LoVo (cell line): Measurements from ENCODE around the gene BOC.
A peak's percentile ranks its signal among the peaks of the same experiment; 100 is the strongest.

Source experiments
- DNase-seq: peaks from one replicate; pipeline ENCODE4 v3.0.0-alpha.2; 2016; ENCODE audit warnings: low spot score

Gene BOC

DNA sequence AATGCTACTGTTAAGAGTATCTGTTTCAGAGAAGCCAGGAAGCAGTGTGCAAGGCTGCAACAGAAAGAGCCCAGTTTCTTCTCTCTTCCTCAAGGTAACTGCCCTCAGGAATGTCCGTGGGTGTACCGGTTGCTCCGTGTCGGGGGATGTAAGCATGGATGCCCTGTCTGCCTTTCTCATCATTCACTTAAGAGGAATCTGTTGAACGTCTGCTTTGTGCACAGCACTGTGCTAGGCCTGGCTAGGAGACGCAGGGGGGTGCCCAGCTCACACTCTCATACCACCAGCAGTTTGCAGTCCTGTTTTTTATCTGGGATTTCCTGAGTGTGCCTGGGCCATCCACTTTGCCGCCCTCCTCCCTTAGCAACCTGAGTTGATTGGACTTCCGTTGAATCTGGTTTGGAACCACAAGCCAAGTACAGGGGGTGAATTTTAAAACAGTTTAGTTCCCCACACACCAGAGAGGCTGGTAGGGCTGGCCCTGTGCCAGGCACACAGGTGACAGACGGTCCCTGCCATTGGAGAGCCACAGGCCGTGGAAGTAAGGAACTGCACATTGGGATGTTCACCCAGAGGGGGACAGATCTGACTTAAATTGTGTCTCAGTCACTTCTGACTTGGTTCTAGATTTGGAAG, 11.2 kb downstream of the BOC start:
- DNase-seq = no peak

DNA sequence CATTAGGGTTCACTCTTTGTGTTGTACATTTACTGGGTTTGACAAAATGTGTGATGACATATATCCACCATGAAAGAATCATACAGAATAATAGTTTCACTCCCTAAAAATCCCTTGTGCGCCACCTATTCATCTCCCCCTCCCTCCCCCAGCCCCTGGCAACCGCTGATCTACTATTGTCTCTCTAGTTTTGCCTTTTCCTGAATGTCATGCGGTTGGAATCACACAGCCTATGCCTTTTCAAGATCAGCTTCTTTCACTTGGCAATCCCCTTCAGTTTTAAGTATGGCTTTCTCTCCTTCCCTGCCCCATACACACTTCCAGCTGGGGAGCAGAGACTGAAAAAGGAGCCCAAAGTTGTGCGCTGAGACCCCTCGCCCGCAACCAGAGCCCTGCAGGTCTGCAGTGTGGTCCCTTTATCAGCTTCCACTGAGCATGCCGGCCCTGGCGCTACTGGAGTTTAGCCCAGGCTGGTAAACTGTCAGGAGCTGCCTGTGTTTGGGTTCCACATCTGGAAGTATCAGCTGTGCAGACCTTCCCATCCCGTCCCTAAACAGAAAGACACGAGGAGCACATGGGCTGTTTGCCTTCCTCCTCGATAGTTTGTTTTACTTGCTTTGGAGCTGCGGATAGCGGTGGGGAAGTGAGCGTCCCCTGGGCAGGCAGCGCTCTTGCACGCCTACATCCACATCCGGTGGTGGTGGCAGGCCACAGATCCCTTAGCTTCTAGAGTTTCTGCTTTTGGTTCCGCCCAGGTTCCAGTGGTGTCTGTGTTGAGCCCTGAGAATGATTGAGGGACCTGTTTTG, 12.3 kb downstream of the BOC start:
- DNase-seq = no peak

DNA sequence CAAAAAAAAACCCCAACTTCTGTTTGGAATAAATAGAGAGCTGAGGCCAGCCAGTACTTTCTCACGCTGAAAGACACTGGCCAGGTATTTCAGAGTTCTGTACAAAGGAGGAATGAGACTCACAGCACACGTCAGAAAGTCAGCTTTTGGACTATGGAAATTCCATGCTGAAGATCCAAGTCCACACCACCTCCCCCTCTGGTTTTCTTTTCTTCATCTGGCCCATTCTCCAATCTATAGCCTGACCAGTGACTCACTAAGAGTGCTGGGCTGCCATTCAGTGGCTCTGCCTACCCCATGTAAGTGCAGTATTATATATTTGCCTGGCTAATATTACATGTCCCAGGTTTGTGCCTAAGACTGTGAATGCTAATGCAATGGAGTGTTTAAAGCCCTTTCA, 13.9 kb downstream of the BOC start:
- no peak for DNase-seq

DNA sequence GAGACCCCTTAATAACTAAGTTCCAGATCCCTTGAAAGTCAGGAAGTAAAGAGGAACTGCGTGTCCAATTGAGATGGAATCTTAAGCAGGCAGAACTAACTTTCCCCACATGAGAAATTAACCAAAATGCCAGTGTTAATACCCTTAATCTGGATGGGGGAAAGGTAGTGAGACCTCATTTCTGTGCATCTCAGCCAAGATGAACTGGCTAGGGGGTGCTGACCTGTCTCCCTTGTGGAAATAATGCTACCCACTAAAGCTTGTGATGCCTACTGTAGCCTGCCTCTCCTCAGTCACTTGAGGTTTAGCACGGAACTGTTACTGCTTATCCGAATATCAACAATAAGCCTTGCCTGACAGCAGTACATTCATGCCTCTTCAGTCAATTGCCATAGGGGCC, 15.1 kb downstream of the BOC start:
- DNase-seq = no peak

DNA sequence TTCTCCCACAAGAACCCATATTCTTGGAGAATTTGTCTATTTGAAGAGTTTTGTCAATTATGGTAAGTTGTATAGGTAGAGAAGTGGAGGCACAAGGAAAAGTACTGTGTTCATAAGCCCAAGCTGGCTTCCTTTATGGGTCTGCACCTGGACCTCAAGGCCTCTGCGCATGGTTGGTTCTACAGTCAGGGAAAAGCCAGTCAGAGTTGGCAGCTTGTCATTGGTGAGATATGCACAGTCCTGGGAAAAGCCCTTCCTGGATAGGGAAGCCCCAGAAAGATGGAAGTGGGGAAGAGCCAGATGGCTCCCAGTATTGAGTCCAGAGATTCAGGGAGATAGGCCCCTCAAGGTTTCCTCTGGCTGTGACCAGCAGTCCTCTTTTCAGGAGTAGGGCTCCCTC, 15.8 kb downstream of the BOC start:
- no peak for DNase-seq

DNA sequence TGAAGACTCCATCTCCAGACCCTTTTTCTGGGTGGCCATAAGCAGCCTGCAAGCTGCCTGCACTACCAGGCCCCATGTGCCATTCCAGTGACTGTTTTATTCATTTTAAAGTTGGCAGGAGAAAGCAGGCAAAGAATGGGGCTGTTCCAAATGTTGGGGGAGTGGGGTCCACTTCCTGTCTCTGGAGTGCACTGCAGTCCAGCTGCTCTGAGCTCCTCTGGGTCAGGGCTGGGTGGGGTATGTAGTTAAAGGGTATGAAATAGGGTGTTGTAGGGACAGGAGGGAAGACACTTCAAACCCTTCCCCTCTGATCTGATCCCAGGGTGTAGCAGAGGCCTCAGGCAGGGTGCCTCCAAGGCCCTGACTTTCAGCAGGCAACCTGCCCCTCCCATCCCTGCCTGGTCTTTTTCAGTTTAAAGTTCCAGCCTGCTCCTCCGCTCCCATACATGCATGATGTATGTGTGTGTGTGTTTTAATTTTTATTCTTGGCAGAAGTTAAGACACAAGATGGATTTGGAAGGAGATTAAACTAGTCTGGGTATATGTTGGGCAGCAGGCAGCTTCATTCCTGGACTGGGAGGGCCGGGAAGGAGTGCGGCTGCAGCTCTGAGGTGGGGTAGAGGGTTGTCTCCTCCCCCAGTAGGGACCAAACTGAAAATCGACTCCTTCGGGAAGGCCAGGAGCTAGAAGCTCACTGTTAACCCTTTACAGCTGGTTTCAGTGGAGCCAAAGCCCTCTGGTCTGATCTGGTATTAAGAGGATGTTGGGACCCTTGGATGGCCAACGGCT, 17.3 kb downstream of the BOC start:
- no peak for DNase-seq

DNA sequence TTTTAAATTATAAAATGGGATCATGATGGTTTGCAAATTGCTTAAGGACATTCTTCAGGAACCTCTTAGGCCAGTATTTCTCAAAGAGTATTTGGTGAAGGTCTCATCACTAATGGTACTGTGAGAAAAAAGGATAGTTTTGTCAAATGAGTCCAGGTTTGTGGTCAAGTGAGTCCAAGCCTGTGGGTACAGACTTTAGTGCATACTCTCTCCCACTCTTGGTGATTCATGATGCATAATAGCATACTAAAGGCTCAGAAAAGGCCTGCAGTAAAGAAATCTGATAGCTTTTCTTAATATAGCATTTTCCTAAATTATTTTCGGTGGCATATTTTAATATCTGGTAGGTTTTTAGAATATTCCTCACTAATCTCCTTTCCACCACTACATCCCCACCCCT, 20.0 kb downstream of the BOC start:
- no peak for DNase-seq

DNA sequence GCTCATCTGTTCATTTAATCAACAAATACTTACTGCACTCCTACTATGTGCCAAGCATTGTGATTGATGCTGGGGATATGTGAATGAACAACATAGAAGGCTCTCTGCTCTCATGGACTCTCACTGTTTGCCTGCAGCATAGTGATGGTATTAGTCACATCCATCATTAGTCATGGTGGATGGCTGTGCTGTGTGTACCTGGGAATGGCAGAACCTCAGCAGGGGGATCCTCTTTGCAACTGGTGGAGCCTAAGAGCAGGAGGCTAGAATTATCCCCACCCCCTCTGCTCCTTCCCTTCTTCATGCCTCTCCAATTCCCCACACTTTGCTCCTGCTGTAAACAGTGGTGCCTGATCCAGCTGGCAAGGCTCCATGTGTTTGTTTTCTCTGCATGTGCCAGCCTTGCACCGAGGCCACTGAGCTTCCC, 20.5 kb downstream of the BOC start:
- peak; percentile 39 for DNase-seq

DNA sequence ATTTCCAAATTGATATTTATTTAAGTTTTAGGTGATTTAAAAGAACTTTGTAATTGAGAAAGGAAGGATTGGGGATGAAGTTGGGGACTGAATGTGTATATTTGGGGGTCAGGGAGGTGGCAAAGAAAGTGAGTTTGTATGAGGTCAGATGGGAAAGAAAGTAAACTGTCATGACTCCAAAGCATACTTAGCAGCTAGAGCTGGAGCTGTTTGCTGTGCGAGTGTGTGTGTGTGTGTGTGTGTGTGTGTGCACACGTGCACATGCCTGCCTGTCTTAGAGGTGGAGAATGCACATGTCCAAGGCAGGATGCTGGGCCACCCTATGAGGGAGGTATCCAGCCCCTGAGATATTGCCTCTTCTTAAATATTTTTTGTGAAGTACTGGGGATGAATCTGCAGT, 21.0 kb downstream of the BOC start:
- no peak for DNase-seq

DNA sequence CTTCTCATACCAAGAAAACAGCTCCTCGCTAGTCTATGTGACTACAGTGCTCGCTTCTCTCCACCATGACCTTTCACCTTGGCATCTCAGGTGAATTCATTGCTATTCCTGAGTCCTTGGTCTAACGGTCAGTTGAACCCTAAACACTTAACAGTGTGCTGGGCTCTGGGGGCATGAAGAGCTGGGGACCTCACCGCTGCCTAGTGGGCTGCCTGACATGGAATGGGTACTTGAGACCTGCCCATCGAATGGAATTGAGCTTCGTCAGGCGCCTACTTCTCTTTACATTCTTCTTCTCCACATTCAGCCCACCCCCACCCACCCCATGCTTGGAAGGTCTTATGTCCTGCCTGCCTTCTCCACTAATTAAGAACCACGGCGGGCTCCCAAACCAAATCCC, 22.1 kb downstream of the BOC start:
- no peak for DNase-seq

DNA sequence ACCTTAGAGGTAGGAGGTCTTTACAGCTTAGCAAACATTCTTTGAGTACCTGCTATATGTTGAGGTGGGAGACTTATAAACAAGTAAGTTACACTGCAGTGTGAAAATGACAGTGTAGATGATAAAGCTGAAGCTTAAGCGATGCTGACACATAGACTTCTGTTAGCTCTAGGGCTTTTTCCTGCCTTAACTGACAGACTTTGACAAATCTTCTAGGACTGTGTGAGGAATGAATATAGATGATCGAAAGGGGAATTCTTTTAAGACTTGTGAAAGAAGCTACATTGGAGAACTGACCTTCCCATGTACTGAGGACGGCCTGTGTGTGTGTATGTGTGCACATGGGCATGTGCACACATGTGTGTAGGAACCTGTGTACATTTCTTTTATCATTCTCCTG, 22.7 kb downstream of the BOC start:
- DNase-seq = no peak

DNA sequence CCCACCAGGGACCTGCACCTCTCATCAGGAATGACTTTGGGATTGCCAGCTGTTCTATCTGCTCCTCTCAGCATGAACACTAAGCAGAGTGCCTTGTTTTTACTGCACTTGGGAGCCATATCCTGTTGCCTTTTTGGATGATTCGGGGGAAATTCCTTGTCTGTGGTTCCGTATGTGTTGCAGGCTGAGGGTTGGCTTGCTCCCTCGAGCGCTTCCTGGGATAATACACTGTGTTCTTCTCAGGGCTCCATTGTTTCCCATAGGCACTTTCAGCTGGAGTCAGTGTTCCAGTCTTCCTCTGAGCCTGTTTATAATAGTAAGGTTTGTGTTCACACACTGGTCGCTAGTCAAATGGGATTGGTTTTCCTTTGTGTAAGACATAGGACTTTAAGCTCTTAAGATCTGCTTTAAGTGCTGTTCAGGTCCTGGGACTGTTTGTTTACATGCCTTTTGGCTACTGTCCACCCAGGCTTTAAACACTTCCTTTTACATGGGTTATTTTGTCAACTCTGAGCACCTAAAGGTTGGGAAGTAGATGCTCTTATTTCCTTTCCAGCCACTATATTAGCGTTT, 23.4 kb downstream of the BOC start:
- DNase-seq = no peak

DNA sequence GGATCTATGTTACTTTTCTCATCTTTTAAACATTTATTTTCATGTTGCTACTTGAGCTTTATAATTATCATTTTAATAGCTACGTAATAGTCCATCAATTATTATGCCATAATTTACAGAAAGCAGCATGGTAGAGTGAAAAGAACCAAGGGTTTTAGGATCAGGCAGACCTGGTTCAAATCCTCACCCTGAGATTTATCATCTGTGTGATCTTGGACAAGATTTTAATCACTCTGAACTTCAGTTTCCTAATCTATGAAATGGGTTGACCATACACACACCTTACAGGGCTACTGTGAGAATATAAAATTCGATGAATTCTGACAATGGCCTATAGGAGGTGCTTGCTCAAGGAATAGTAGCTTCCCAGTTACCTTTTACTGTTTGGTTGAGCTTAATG, 27.1 kb downstream of the BOC start:
- DNase-seq = no peak

DNA sequence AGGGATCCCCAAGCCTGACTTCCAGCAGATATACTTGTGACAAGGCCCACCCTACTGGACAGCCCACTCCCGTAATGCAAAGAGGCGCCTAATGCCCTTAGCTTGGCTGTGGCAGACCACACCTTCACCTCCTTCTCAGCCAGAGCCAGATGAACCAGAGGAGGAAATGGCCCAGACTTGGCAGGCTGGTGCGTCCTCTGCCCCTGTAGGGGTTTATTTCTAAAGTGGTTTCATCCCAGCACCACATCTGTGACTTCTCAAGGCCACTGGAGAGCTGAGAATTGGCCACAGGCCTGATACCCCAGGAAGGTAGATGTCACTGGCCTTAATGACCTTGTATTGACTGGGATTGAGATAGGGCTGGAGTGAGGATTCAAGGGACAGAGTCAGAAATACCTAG, 29.5 kb downstream of the BOC start:
- DNase-seq = no peak

DNA sequence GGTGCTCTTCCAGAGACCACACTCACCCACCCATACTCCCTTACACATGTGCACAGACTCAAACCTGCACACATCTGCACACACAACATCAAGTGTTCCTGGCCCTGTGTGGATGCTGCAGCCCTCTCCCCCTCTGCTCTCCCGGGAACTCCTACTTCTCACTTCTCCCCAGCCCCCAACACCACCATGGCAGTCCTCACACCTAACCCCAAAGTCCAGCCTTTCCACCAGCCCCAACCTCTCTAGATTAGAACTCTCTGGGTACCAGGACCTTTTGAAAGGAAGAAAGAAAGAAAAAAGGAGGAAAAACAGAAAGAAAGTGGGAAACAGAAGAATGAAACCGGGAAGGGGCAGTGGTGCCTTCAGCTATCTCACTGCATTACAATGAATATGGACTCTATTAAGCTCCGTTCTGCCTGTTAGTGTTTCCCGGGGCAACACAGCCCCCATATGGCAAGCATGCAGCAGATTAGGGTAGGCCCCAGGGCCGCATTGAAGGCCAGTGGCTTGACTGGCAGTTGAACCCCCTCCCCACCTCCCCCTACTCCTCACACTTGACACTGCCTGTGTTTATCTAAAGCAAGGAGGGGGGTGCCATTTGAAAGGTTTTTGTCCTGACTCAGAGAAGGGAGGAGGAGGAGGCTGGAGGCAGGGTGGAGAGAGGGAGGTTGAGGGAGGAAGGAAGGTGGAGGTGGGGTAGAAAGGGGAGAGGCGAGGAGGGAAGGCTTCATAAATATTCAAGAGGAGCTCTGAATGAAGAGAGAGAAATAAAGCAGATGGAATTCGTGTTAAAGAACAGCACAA, 30.1 kb downstream of the BOC start:
- DNase-seq = no peak

DNA sequence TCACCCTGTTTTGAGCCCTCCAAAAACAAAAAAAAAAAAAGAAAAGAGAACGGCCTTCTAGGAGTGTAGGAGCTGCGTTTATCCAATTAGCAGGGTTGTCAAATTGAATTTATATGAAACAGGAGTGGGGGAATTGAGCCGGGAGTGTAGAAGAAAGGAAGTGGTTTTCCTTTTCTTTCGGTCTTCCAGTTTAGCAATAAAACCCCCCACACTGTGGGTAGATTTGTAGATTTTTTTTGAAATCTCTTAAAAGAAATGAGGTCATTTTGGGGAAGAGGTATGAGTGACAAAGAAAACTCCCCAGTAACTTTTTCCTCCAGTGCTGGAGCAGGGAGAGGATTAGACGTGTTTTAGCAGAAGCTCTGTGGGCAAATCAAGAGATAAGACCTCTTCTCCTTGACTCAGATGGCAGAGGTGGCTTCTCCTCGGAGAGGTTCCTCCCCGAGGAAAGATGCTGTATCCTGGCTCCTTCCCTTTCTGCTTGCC, 30.8 kb downstream of the BOC start:
- no peak for DNase-seq

DNA sequence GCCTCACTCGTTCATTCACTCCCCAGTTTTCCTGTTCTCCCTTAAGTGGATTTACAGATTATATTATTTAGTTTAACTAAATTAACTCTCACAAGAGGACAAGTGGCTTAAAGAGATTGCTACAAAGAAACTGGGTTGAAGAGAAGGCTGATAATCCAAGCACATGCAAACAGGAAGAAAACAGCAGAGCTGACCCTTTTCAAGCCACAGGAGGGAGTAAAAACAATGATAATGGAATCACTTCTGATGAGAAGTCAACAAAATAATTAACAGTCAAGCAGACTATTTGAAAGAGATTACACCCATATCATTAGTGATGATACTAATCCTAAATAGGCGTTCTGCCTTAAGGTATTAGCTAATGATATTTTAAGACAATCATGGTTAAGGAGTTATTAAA, 31.7 kb downstream of the BOC start:
- DNase-seq = no peak

DNA sequence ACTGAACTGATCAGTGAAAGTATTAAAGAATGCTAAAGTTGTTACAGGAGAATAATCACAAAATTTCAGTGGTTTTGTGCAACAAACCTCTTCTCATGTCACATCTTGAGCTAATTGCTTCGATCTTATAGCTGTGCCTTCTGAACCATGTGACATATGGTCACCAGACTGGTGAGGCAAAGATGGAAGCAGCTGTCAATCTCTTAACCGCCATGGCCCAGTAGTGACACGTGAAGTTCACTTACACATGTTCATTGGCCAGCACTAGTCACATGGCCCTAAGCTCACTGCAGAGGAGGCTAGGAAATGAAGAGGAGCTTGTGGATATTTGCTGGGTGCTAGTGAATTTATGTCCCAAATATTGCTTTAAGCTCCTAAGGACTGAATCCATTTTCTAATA, 32.5 kb downstream of the BOC start:
- no peak for DNase-seq

DNA sequence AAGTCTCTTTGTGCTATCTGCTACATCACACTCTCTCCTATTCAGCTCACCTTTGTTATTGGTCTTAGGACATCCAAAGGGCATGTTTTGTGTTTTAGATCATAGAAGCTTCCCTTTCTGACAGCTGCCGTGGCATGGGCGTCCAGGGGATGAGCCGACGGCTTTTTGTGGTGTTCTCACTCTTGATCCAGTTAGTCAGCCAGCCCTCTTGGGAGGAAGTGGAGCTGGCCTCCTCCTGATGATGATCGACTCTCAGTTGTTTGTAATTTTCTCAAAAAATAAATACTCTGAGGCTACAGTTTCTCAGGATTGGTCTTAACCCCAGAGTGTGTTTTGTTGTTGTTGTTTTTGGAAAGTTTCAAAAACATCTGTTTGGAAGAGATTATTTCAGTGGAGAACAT, 34.4 kb downstream of the BOC start:
- DNase-seq = no peak

DNA sequence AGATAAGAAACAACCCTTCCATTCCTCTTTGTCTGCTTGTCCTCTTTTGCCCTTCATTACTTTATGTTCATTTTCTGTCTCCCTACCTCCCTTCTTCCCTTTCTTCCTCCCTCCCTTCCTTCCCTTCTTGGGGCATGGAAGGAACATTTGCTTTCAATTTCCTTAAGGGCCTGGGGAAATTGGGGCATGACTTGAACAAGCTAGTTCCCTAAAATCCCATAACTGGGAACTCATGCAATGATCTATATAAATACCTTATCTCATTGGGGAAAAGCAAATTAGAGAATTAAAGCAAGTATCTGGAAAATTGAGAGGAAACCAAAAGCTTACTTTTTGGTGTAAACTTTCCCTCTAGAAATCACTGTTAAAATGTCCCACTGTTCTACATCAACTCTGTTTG, 35.7 kb downstream of the BOC start:
- DNase-seq = no peak

DNA sequence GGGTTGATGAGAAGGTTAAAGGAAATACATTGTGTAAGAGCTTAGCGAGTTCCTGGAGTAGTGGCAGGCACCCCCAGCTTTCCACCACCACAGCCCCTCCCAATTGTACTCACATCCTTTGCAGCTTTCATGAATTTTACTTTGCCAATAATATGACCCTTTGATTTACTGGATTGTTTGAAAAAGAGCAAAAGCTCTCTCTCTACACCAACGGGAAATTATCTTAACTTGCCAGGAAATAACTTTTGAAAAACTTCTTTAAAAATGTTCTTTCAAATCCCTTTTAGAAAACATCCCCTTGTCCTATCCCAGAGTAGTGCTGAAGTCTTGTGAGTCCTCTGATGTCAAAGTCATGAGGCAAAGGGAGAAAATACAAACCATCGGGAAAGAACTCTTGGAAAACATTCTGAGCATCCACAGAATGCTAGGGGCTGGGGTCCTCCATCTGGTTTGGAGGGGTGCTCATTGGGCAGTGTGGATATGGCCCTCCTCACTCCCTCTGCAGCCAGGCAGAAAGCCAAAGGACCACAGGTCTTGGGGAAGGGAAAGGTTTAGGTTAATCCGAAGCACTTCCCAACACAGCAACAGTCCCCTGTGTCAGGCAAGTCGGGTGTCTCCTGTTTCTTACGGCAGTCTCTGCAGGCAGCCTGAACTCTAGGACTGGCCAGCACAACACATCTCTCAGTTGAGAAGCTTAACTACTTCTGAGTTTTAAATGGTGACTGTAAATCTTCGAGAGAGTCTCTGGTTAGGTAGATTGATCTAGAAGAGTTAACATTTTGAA, 36.5 kb downstream of the BOC start:
- DNase-seq = no peak
